PFSK-1 (cell line): ENCODE data around the gene NIT1.

Experiments
- FOXP2 ChIP-seq: optimal IDR thresholded peaks from 2 replicates; pipeline ENCODE3; 2011; ENCODE audit warnings: borderline replicate concordance, control low read depth, inconsistent platforms; ENCODE audit not compliant: insufficient read depth; ENCODE audit errors: extremely low read length, extremely low read depth
- POLR2AphosphoS5 ChIP-seq: IDR thresholded peaks from 2 replicates; pipeline ENCODE4 v1.6.1; 2012; ENCODE audit warnings: low read depth, mild to moderate bottlenecking, control low read depth, low read length, moderate library complexity
- SIN3A ChIP-seq: IDR thresholded peaks from 2 replicates; pipeline ENCODE4 v1.6.1; 2012; ENCODE audit warnings: mild to moderate bottlenecking, low read length, moderate library complexity, borderline replicate concordance; ENCODE audit not compliant: insufficient read depth
- TAF1 ChIP-seq: IDR thresholded peaks from 2 replicates; pipeline ENCODE4 v1.6.1; 2012; ENCODE audit warnings: low read length, control low read depth, borderline replicate concordance; ENCODE audit not compliant: insufficient read depth
- TF ChIP-seq, protein P1 (sequence below), 2 experiments: IDR thresholded peaks; 2 replicates each; pipeline versions ENCODE4 v1.6.1 to v1.8.0; 2011 to 2012; ENCODE audit warnings: low read depth in 2 of 2, low read length in 2 of 2, control low read depth in 1 of 2, inconsistent platforms in 1 of 2, mild to moderate bottlenecking in 1 of 2, moderate library complexity in 1 of 2; ENCODE audit not compliant: insufficient read depth in 1 of 2

The NIT1 gene

DNA sequence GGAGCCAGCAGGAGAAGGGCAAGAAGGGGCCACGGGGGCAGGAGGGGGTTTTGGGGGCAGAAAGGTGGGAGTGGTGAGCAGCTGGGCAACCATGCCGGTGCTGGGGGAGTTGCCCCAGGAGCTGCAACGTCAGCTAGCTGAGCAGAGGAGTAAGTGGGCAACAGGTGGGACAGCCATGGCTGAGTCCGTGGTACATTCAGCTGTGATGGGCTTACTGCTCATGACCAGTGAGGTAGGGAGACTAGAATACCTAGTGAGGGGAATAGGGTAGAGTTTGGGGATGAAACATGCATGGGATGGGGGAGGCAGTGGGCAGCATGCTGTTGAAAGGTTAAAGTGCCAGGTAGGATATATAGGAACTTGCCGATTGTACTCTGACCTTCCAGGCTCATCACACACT lies 43.7 kb downstream of the NIT1 start:
- TF ChIP-seq POLR2AphosphoS5, result no peak
- TF ChIP-seq FOXP2, result no peak
- TF ChIP-seq, protein P1, sequence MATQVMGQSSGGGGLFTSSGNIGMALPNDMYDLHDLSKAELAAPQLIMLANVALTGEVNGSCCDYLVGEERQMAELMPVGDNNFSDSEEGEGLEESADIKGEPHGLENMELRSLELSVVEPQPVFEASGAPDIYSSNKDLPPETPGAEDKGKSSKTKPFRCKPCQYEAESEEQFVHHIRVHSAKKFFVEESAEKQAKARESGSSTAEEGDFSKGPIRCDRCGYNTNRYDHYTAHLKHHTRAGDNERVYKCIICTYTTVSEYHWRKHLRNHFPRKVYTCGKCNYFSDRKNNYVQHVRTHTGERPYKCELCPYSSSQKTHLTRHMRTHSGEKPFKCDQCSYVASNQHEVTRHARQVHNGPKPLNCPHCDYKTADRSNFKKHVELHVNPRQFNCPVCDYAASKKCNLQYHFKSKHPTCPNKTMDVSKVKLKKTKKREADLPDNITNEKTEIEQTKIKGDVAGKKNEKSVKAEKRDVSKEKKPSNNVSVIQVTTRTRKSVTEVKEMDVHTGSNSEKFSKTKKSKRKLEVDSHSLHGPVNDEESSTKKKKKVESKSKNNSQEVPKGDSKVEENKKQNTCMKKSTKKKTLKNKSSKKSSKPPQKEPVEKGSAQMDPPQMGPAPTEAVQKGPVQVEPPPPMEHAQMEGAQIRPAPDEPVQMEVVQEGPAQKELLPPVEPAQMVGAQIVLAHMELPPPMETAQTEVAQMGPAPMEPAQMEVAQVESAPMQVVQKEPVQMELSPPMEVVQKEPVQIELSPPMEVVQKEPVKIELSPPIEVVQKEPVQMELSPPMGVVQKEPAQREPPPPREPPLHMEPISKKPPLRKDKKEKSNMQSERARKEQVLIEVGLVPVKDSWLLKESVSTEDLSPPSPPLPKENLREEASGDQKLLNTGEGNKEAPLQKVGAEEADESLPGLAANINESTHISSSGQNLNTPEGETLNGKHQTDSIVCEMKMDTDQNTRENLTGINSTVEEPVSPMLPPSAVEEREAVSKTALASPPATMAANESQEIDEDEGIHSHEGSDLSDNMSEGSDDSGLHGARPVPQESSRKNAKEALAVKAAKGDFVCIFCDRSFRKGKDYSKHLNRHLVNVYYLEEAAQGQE (IDR thresholded peaks at IDR 0.05; ENCODE audit: insufficient read depth in 1 of 2, low read depth in 2 of 2, low read length in 2 of 2), result no peak
- no peak for TF ChIP-seq TAF1
- no peak for TF ChIP-seq SIN3A

DNA sequence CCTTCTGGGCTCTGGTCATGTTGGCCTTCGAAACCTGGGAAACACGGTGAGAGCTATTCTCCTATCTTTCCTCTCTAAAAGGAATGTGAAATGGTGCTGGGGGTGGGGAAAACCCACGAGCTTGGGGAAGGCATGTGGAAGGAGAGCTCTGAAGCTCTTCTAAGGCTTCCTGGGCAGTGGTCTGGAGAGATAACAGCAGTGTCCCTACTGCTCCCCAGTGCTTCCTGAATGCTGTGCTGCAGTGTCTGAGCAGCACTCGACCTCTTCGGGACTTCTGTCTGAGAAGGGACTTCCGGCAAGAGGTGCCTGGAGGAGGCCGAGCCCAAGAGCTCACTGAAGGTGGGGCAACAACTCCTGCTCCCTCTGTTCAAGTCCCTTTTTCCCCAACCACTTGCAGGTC lies 44.1 kb downstream of the NIT1 start:
- TF ChIP-seq SIN3A, result no peak
- no peak for TF ChIP-seq POLR2AphosphoS5
- no peak for TF ChIP-seq FOXP2
- TF ChIP-seq TAF1, result no peak
- TF ChIP-seq, protein P1 (IDR thresholded peaks at IDR 0.05; ENCODE audit: insufficient read depth in 1 of 2, low read depth in 2 of 2, low read length in 2 of 2), result no peak

DNA sequence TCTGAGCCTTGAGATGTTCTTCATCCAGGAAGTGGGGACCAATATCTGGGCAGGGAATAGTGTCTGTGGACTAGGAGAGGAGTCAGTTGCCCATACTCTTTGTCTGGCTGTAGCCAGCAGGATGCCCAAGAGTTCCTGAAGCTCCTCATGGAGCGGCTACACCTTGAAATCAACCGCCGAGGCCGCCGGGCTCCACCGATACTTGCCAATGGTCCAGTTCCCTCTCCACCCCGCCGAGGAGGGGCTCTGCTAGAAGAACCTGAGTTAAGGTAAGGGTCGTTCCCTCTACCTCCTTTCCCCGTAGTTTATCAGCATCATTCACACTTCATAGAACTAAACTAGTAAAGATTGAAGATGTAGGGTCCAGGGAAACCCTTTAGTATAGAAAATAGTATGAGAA lies 44.9 kb downstream of the NIT1 start:
- TF ChIP-seq FOXP2, result no peak
- TF ChIP-seq, protein P1 (IDR thresholded peaks at IDR 0.05; ENCODE audit: insufficient read depth in 1 of 2, low read depth in 2 of 2, low read length in 2 of 2), result no peak
- no peak for TF ChIP-seq POLR2AphosphoS5
- TF ChIP-seq SIN3A, result no peak
- TF ChIP-seq TAF1, result no peak

DNA sequence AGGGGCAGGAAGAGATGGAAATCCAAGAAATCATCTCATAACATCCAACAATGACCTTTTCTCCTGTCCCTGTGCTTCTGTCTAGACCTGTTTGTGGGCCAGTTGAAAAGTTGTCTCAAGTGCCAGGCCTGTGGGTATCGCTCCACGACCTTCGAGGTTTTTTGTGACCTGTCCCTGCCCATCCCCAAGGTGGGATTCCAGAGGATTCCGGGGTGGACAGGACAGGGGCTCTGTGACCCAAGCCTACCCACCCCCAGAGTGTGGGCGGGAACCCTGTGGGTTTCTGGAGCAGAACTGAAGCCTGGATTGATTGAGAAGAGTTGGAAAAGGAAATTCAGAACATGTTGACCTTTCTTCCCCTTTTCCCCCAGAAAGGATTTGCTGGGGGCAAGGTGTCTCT lies 45.9 kb downstream of the NIT1 start:
- TF ChIP-seq POLR2AphosphoS5 (no peak), FOXP2 (no peak), SIN3A (no peak), TAF1 (no peak)
- TF ChIP-seq, protein P1 (IDR thresholded peaks at IDR 0.05; ENCODE audit: insufficient read depth in 1 of 2, low read depth in 2 of 2, low read length in 2 of 2), result no peak

DNA sequence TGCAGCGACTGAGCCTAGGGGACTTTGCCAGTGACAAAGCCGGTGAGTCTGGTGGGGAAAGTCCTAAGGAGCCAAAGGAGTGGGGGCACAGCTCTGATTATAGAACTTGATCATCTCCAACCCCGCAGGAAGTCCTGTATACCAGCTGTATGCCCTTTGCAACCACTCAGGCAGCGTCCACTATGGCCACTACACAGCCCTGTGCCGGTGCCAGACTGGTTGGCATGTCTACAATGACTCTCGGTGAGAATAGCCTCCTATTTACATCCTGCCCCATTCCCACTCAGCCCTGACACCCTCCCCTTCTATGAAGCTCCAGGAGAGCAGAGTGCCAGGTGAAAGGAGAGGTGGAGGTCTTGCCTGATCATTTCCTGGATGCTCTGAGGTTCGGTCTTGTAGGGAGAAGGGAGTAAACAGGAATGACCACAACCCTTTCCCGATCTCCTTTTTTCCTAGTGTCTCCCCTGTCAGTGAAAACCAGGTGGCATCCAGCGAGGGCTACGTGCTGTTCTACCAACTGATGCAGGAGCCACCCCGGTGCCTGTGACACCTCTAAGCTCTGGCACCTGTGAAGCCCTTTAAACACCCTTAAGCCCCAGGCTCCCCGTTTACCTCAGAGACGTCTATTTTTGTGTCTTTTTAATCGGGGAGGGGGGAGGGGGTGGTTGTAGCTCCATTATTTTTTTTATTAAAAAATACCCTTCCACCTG lies 47.2 kb downstream of the NIT1 start:
- TF ChIP-seq, protein P1 (IDR thresholded peaks at IDR 0.05; ENCODE audit: insufficient read depth in 1 of 2, low read depth in 2 of 2, low read length in 2 of 2), result no peak
- TF ChIP-seq FOXP2 (no peak), SIN3A (no peak), POLR2AphosphoS5 (no peak), TAF1 (no peak)
